Measurements from ENCODE around the gene CTNND1.

CTNND1 gene

GRCh38 chr11:57776031-57776521 is 14.5 kb downstream of the CTNND1 start:
- Histone ChIP-seq H3K9ac (ENCODE audit: low read length in 5 of 5) (peak overlapping the region in 2 of 5 donors; percentile 33 to 39), H3K4me1 (ENCODE audit: control insufficient read depth in 5 of 5, insufficient read depth in 5 of 5, low read length in 5 of 5) (peaks cover 18 to 91% (median 71%) of the 10 kb centered on the region in 5 donors)

DNA sequence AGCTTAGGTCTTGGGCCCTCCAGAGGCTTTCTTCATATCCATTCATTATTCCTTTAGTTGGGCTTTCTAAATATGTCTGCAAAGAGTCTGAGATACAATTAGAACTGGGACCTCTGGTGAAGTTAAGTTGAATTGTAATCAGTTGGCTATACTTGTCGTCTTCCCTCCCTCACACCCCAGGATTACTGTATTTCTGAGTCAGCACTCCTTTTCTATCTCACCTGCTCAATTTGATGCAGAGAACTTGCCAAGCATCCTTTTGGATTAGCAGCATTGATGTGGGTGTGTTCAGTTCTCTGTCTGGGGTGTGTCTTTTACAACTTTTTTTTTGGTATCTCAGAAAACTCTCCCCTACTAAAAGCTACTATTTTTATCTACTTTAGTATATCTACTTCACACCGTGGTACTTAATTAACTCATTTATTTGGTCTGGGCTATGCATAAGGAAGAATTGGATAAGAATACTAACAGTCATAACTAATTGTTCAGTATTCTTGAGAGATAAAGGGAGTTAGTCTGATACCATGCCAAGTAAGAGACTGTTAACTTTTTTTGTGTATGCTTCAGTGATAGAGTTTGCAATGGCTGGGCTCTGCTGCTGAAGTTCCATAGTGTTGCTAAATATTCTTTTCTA is 15.1 kb downstream of the CTNND1 start:
- Histone ChIP-seq H3K9me3 (ENCODE audit: control insufficient read depth in 5 of 5, low read length in 5 of 5) (no peaks in the 10 kb centered on the region), H3K9ac (ENCODE audit: low read length in 5 of 5) (peak overlapping the region in 1 of 5 donors; percentile 33), H3K4me3 (ENCODE audit: low read depth in 1 of 5, low read length in 5 of 5) (peak overlapping the region in 3 of 5 donors; percentile 43 to 46 (median 43)), H3K27ac (ENCODE audit: low read depth, low read length) (peak overlapping the region; percentile 91), H3K36me3 (ENCODE audit: control insufficient read depth in 5 of 5, insufficient read depth in 5 of 5, low read length in 5 of 5) (peaks cover 0 to 3% (median 0%) of the 10 kb centered on the region in 5 donors), H3K27me3 (ENCODE audit: control insufficient read depth in 5 of 5, insufficient read depth in 4 of 5, low read length in 5 of 5) (no peaks in the 10 kb centered on the region), H3K4me1 (ENCODE audit: control insufficient read depth in 5 of 5, insufficient read depth in 5 of 5, low read length in 5 of 5) (peaks cover 18 to 91% (median 76%) of the 10 kb centered on the region in 5 donors)

More at GRCh38 chr11:57776031-57776521, 14.5 kb downstream of the CTNND1 start:
- no peaks in the 10 kb centered on the region for H3K36me3 ChIP-seq (ENCODE audit: control insufficient read depth in 5 of 5, insufficient read depth in 5 of 5, low read length in 5 of 5)
- no peaks in the 10 kb centered on the region for H3K9me3 ChIP-seq (ENCODE audit: control insufficient read depth in 5 of 5, low read length in 5 of 5)
- H3K4me3 ChIP-seq (ENCODE audit: low read depth in 1 of 5, low read length in 5 of 5), result peak overlapping the region in 4 of 5 donors; percentile 36 to 59 (median 44)
- peak overlapping the region; percentile 74 for H3K27ac ChIP-seq (ENCODE audit: low read depth, low read length)
- H3K27me3 ChIP-seq (ENCODE audit: control insufficient read depth in 5 of 5, insufficient read depth in 4 of 5, low read length in 5 of 5), result no peaks in the 10 kb centered on the region

- peak overlapping the region in 4 of 5 donors; percentile 23 to 57 (median 34) for H3K4me3 ChIP-seq (ENCODE audit: low read depth in 1 of 5, low read length in 5 of 5)
- peaks cover 15 to 91% (median 75%) of the 10 kb centered on the region in 5 donors for H3K4me1 ChIP-seq (ENCODE audit: control insufficient read depth in 5 of 5, insufficient read depth in 5 of 5, low read length in 5 of 5)
Measured at GRCh38 chr11:57777969-57778317, 16.3 kb downstream of the CTNND1 start.

GRCh38 chr11:57778318-57779037 is 16.9 kb downstream of the CTNND1 start:
- Histone ChIP-seq H3K9ac (ENCODE audit: low read length in 5 of 5) (peak overlapping the region; percentile 39 to 73 (median 55)), H3K9me3 (ENCODE audit: control insufficient read depth in 5 of 5, low read length in 5 of 5) (no peaks in the 10 kb centered on the region), H3K36me3 (ENCODE audit: control insufficient read depth in 5 of 5, insufficient read depth in 5 of 5, low read length in 5 of 5) (peaks cover 0 to 3% (median 0%) of the 10 kb centered on the region in 5 donors), H3K4me3 (ENCODE audit: low read depth in 1 of 5, low read length in 5 of 5) (peak overlapping the region; percentile 23 to 57 (median 30)), H3K4me1 (ENCODE audit: control insufficient read depth in 5 of 5, insufficient read depth in 5 of 5, low read length in 5 of 5) (peaks cover 15 to 87% (median 75%) of the 10 kb centered on the region in 5 donors), H3K27me3 (ENCODE audit: control insufficient read depth in 5 of 5, insufficient read depth in 4 of 5, low read length in 5 of 5) (no peaks in the 10 kb centered on the region), H3K27ac (ENCODE audit: low read depth, low read length) (peak overlapping the region; percentile 91)

More at GRCh38 chr11:57777969-57778317, 16.3 kb downstream of the CTNND1 start:
- Histone ChIP-seq H3K9me3 (ENCODE audit: control insufficient read depth in 5 of 5, low read length in 5 of 5) (no peaks in the 10 kb centered on the region), H3K27me3 (ENCODE audit: control insufficient read depth in 5 of 5, insufficient read depth in 4 of 5, low read length in 5 of 5) (no peaks in the 10 kb centered on the region), H3K36me3 (ENCODE audit: control insufficient read depth in 5 of 5, insufficient read depth in 5 of 5, low read length in 5 of 5) (peaks cover 0 to 3% (median 0%) of the 10 kb centered on the region in 5 donors), H3K9ac (ENCODE audit: low read length in 5 of 5) (peak overlapping the region in 4 of 5 donors; percentile 7 to 73 (median 43)), H3K27ac (ENCODE audit: low read depth, low read length) (peak overlapping the region; percentile 91)

- Histone ChIP-seq H3K36me3 (ENCODE audit: control insufficient read depth in 5 of 5, insufficient read depth in 5 of 5, low read length in 5 of 5) (peaks cover 0 to 3% (median 0%) of the 10 kb centered on the region in 5 donors), H3K4me3 (ENCODE audit: low read depth in 1 of 5, low read length in 5 of 5) (peak overlapping the region in 3 of 5 donors; percentile 7 to 26 (median 23)), H3K9me3 (ENCODE audit: control insufficient read depth in 5 of 5, low read length in 5 of 5) (no peaks in the 10 kb centered on the region), H3K9ac (ENCODE audit: low read length in 5 of 5) (peak overlapping the region in 4 of 5 donors; percentile 39 to 73 (median 55)), H3K27ac (ENCODE audit: low read depth, low read length) (peak overlapping the region; percentile 91), H3K27me3 (ENCODE audit: control insufficient read depth in 5 of 5, insufficient read depth in 4 of 5, low read length in 5 of 5) (no peaks in the 10 kb centered on the region), H3K4me1 (ENCODE audit: control insufficient read depth in 5 of 5, insufficient read depth in 5 of 5, low read length in 5 of 5) (peaks cover 14 to 83% (median 71%) of the 10 kb centered on the region in 5 donors)
Measured at GRCh38 chr11:57779276-57779675, 17.7 kb downstream of the CTNND1 start.

GRCh38 chr11:57781529-57781943 is 19.9 kb downstream of the CTNND1 start:
- H3K9ac ChIP-seq (ENCODE audit: low read length in 5 of 5), result peak overlapping the region in 2 of 5 donors; percentile 30 to 57
- H3K9me3 ChIP-seq (ENCODE audit: control insufficient read depth in 5 of 5, low read length in 5 of 5), result no peaks in the 10 kb centered on the region
- no peak overlapping the region for H3K4me3 ChIP-seq (ENCODE audit: low read depth in 1 of 5, low read length in 5 of 5)
- peaks cover 10 to 81% (median 53%) of the 10 kb centered on the region in 5 donors for H3K4me1 ChIP-seq (ENCODE audit: control insufficient read depth in 5 of 5, insufficient read depth in 5 of 5, low read length in 5 of 5)
- peak overlapping the region; percentile 57 for H3K27ac ChIP-seq (ENCODE audit: low read depth, low read length)
- no peaks in the 10 kb centered on the region for H3K27me3 ChIP-seq (ENCODE audit: control insufficient read depth in 5 of 5, insufficient read depth in 4 of 5, low read length in 5 of 5)
- H3K36me3 ChIP-seq (ENCODE audit: control insufficient read depth in 5 of 5, insufficient read depth in 5 of 5, low read length in 5 of 5), result peaks cover 0 to 3% (median 0%) of the 10 kb centered on the region in 5 donors

DNA sequence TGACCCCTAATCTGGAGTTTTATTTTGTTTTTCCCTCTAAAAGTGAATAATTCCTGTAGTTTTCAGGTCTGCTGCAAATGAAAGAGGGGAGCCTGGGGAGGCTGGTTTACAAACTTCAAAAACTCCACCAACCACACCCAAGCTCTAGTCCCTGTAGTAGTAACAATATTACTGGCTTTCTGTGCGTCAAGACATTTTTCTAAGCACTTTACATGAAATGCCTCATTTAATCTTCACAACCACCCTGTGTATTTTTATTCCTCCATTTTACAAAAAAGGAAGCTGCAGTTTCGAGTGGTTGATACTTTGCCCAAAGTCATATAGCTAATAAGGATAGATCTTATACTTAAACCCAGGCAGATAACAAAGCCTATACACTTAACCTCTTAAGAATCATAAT is 23.5 kb downstream of the CTNND1 start:
- Histone ChIP-seq H3K9ac (ENCODE audit: low read length in 5 of 5) (no peak overlapping the region), H3K4me3 (ENCODE audit: low read depth in 1 of 5, low read length in 5 of 5) (no peak overlapping the region), H3K4me1 (ENCODE audit: control insufficient read depth in 5 of 5, insufficient read depth in 5 of 5, low read length in 5 of 5) (peaks cover 4 to 76% (median 43%) of the 10 kb centered on the region in 5 donors), H3K27ac (ENCODE audit: low read depth, low read length) (no peak overlapping the region), H3K27me3 (ENCODE audit: control insufficient read depth in 5 of 5, insufficient read depth in 4 of 5, low read length in 5 of 5) (no peaks in the 10 kb centered on the region), H3K9me3 (ENCODE audit: control insufficient read depth in 5 of 5, low read length in 5 of 5) (no peaks in the 10 kb centered on the region), H3K36me3 (ENCODE audit: control insufficient read depth in 5 of 5, insufficient read depth in 5 of 5, low read length in 5 of 5) (peaks cover 0 to 3% (median 0%) of the 10 kb centered on the region in 5 donors)

DNA sequence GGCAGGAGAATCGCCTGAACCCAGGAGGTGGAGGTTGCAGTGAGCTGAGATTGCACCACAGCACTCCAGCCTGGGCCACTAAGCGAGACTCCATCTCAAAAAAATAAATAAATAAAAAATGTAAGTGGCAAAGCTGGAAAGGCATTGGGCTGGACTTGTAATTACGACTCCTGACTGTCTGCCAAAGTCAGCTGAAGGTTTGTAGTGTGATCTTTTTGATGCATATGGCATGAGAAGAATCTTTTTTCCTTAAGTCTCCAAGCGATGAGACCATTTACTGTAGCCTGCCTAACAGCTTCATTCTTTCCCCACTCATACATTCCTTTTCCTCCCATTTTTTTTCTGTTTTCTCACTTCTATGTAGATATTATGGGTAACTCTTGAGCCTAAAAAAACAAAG is 24.8 kb downstream of the CTNND1 start:
- H3K4me3 ChIP-seq (ENCODE audit: low read depth in 1 of 5, low read length in 5 of 5), result no peak overlapping the region
- H3K27me3 ChIP-seq (ENCODE audit: control insufficient read depth in 5 of 5, insufficient read depth in 4 of 5, low read length in 5 of 5), result no peaks in the 10 kb centered on the region
- H3K9me3 ChIP-seq (ENCODE audit: control insufficient read depth in 5 of 5, low read length in 5 of 5), result no peaks in the 10 kb centered on the region
- H3K27ac ChIP-seq (ENCODE audit: low read depth, low read length), result no peak overlapping the region
- no peak overlapping the region for H3K9ac ChIP-seq (ENCODE audit: low read length in 5 of 5)
- peaks cover 4 to 73% (median 39%) of the 10 kb centered on the region in 5 donors for H3K4me1 ChIP-seq (ENCODE audit: control insufficient read depth in 5 of 5, insufficient read depth in 5 of 5, low read length in 5 of 5)
- H3K36me3 ChIP-seq (ENCODE audit: control insufficient read depth in 5 of 5, insufficient read depth in 5 of 5, low read length in 5 of 5), result peaks cover 0 to 4% (median 3%) of the 10 kb centered on the region in 5 donors

- H3K36me3 ChIP-seq (ENCODE audit: control insufficient read depth in 5 of 5, insufficient read depth in 5 of 5, low read length in 5 of 5), result peaks cover 0 to 11% (median 9%) of the 10 kb centered on the region in 5 donors
- H3K27me3 ChIP-seq (ENCODE audit: control insufficient read depth in 5 of 5, insufficient read depth in 4 of 5, low read length in 5 of 5), result no peaks in the 10 kb centered on the region
- no peak overlapping the region for H3K4me3 ChIP-seq (ENCODE audit: low read depth in 1 of 5, low read length in 5 of 5)
- H3K9ac ChIP-seq (ENCODE audit: low read length in 5 of 5), result no peak overlapping the region
- peaks cover 8 to 73% (median 39%) of the 10 kb centered on the region in 5 donors for H3K4me1 ChIP-seq (ENCODE audit: control insufficient read depth in 5 of 5, insufficient read depth in 5 of 5, low read length in 5 of 5)
- no peaks in the 10 kb centered on the region for H3K9me3 ChIP-seq (ENCODE audit: control insufficient read depth in 5 of 5, low read length in 5 of 5)
- H3K27ac ChIP-seq (ENCODE audit: low read depth, low read length), result peak overlapping the region; percentile 11
Measured at GRCh38 chr11:57787006-57787604, 25.5 kb downstream of the CTNND1 start.

Data from subcutaneous abdominal adipose tissue (tissue), 5 donors.